Coronary artery (tissue), 2 donors: ENCODE measurements around the gene IMMP2L.

Experiments
- DNase-seq: peaks from one replicate; pipeline ENCODE4 v3.0.0-alpha.2; 2017; ENCODE audit warnings: low spot score
- H3K27ac ChIP-seq, 2 donors: fragments of 200-600 bp; sonication (generic); one replicate each; pipeline ENCODE4 v1.5.1; 2016 to 2019
- H3K4me3 ChIP-seq: fragments of 200-600 bp; sonication (generic); 2 replicates; pipeline ENCODE4 v1.5.1; 2016; ENCODE audit warnings: mild to moderate bottlenecking, moderate library complexity
- TF ChIP-seq, protein P1 (sequence below): fragments of 200-600 bp; sonication (generic); IDR thresholded peaks from one replicate; pipeline ENCODE4 v1.5.1; 2019; ENCODE audit warnings: antibody characterized with exemption

IMMP2L gene

DNA sequence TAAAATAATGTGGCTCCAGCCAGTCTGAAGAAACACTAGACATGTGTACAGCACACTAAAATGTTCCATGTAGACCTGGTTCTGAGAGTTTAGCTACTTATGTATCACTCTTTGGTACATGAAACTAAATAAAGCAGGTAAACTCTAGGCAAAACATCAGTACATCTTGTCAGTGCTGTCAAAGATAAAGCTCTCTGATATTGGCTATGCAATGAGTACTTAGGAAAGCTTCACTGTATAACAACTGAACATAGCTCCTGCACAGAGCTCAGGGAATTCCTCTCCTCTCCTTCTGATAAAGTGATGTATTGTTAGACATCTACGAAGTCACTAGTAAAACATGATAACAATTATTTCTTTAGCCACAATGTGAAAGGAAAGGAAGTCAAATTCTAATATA lies 467.9 kb downstream of the IMMP2L start:
- Histone ChIP-seq H3K27ac (no peak overlapping the region), H3K4me3 (peak overlapping the region; percentile 63)
- no peak for DNase-seq
- TF ChIP-seq, protein P1, sequence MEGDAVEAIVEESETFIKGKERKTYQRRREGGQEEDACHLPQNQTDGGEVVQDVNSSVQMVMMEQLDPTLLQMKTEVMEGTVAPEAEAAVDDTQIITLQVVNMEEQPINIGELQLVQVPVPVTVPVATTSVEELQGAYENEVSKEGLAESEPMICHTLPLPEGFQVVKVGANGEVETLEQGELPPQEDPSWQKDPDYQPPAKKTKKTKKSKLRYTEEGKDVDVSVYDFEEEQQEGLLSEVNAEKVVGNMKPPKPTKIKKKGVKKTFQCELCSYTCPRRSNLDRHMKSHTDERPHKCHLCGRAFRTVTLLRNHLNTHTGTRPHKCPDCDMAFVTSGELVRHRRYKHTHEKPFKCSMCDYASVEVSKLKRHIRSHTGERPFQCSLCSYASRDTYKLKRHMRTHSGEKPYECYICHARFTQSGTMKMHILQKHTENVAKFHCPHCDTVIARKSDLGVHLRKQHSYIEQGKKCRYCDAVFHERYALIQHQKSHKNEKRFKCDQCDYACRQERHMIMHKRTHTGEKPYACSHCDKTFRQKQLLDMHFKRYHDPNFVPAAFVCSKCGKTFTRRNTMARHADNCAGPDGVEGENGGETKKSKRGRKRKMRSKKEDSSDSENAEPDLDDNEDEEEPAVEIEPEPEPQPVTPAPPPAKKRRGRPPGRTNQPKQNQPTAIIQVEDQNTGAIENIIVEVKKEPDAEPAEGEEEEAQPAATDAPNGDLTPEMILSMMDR: no peak

- TF ChIP-seq, protein P1: no peak
- DNase-seq: no peak
- Histone ChIP-seq H3K27ac (no peak overlapping the region), H3K4me3 (peak overlapping the region; percentile 63)
Measured at GRCh38 chr7:111093496-111093895, 468.8 kb downstream of the IMMP2L start.

DNA sequence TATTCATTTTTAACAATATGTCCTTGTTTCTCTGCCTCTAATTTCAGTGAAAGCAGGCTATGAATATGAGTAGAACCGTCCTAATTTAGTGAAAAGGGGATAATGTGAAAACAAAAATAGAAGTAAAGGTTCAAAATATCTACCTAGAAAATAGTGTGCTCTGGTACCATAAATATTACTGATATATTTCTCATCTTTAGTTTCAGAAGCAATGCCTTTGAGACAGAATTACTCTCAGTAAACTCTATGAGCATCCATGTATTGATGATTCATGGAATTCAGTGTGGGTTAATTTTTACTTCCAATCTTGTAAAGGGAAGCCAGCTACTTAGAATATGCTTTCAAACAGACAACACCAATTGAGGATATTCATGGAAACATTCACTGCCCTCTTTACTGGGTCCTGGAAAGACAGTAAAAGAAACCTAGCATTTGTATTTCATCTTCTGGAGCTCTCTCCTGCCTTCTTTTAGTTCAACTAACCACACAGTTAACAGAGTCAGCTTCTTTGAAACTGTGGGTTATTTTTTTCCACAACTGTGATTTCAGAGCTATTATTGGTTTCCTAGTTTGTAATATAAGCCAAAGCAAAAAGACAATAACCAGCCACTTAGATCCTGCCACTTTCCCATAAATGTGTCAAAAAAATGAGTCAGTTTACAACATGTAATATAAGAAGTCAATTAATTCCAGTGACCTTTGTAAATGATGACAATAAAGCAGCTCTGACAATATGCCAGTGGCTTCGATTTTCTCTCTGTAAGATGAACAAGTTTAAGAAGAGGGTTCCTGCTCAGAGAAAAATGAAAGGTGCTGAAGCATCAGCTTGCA lies 469.7 kb downstream of the IMMP2L start:
- TF ChIP-seq, protein P1: no peak
- H3K4me3 ChIP-seq: peak overlapping the region; percentile 63
- H3K27ac ChIP-seq: no peak overlapping the region
- DNase-seq: no peak

GRCh38 chr7:111091593-111092358 lies 470.5 kb downstream of the IMMP2L start:
- no peak for DNase-seq
- H3K4me3 ChIP-seq: peak overlapping the region; percentile 63
- TF ChIP-seq, protein P1: no peak
- H3K27ac ChIP-seq: no peak overlapping the region

- Histone ChIP-seq H3K4me3 (peak within 1 kb of the TSS; percentile 63), H3K27ac (no peak within 1 kb of the TSS)
- TF ChIP-seq, protein P1: no peak
- peak; percentile 74 for DNase-seq
Measured at GRCh38 chr7:111090846-111091245, 471.4 kb downstream of the IMMP2L start, which contains the start of gene LRRN3. LRRN3 (plus strand) TSS chr7:111091127; CDS start chr7:111122773, 31,646 bp downstream.

- TF ChIP-seq, protein P1: peak; percentile 62
- Histone ChIP-seq H3K4me3 (no peak overlapping the region), H3K27ac (no peak overlapping the region)
- DNase-seq: no peak
Measured at GRCh38 chr7:111089822-111090426, 472.4 kb downstream of the IMMP2L start.
